Sigmoid colon (tissue), 4 donors: ENCODE measurements around the gene FKBP4.

Source experiments
- CTCF ChIP-seq, 4 experiments: fragments of 450-650 bp in 3 of 4; fragments of 200-600 bp in 1 of 4; IDR thresholded peaks; one replicate each; pipeline ENCODE4 v1.5.1; 2016 to 2019; ENCODE audit warnings: antibody characterized with exemption in 4 of 4, mild to moderate bottlenecking in 3 of 4, moderate library complexity in 2 of 4
- EP300 ChIP-seq, 4 donors: sonication (generic); formaldehyde crosslinking; IDR thresholded peaks; one replicate each; pipeline ENCODE4 v1.6.1; 2017; ENCODE audit warnings: antibody characterized with exemption in 4 of 4
- POLR2A ChIP-seq, 2 donors: fragments of 450-650 bp; IDR thresholded peaks; one replicate each; pipeline ENCODE4 v1.6.1; 2016; ENCODE audit warnings: antibody characterized with exemption in 2 of 2, mild to moderate bottlenecking in 2 of 2, moderate library complexity in 2 of 2
- POLR2AphosphoS5 ChIP-seq, 4 donors: sonication (generic); formaldehyde crosslinking; IDR thresholded peaks; one replicate each; pipeline ENCODE4 v1.6.1; 2017; ENCODE audit warnings: antibody characterized with exemption in 4 of 4

- TF ChIP-seq CTCF (IDR thresholded peaks at IDR 0.05): no peak
- TF ChIP-seq POLR2AphosphoS5 (IDR thresholded peaks at IDR 0.05): no peak
- no peak for TF ChIP-seq POLR2A (IDR thresholded peaks at IDR 0.05)
- no peak for TF ChIP-seq EP300 (IDR thresholded peaks at IDR 0.05)
These were observed 25.7 kb downstream of the FKBP4 start for GRCh38 chr12:2820432-2820831.
